ENCODE data around the gene SLC51B. TPM values are rescaled to one million over a fixed set of nuclear protein-coding genes. Genes with fewer than 3 reads are reported as not detected.

The SLC51B gene
- total RNA-seq, 1 donor from 2014 or later, result 1.2 TPM

GRCh38 chr15:65067645-65068402, 22.6 kb downstream of the SLC51B start, which contains the start of gene RASL12:
RASL12 (minus strand) TSS chr15:65067991; CDS start chr15:65067835, 156 bp downstream.
- TF ChIP-seq, protein P1, sequence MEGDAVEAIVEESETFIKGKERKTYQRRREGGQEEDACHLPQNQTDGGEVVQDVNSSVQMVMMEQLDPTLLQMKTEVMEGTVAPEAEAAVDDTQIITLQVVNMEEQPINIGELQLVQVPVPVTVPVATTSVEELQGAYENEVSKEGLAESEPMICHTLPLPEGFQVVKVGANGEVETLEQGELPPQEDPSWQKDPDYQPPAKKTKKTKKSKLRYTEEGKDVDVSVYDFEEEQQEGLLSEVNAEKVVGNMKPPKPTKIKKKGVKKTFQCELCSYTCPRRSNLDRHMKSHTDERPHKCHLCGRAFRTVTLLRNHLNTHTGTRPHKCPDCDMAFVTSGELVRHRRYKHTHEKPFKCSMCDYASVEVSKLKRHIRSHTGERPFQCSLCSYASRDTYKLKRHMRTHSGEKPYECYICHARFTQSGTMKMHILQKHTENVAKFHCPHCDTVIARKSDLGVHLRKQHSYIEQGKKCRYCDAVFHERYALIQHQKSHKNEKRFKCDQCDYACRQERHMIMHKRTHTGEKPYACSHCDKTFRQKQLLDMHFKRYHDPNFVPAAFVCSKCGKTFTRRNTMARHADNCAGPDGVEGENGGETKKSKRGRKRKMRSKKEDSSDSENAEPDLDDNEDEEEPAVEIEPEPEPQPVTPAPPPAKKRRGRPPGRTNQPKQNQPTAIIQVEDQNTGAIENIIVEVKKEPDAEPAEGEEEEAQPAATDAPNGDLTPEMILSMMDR (conservative IDR thresholded peaks at IDR 0.05), result no peak
- Mint-ChIP-seq H3K9me3 (no peaks in the 10 kb centered on the region), H3K36me3 (no peaks in the 10 kb centered on the region), H3K27me3 (peaks cover 42% of the 10 kb centered on the region), H3K27ac (no peak within 1 kb of the TSS), H3K4me3 (peak within 1 kb of the TSS; percentile 77), H3K4me1 (ENCODE audit: unreplicated experiment) (peaks cover 15% of the 10 kb centered on the region)
- no peak for DNase-seq (ENCODE audit: extremely low spot score, unreplicated experiment)

- peaks cover 42% of the 10 kb centered on the region for H3K27me3 Mint-ChIP-seq
- H3K4me1 Mint-ChIP-seq (ENCODE audit: unreplicated experiment), result peaks cover 15% of the 10 kb centered on the region
- H3K4me3 Mint-ChIP-seq, result peak overlapping the region; percentile 77
- no peaks in the 10 kb centered on the region for H3K36me3 Mint-ChIP-seq
- no peaks in the 10 kb centered on the region for H3K9me3 Mint-ChIP-seq
- TF ChIP-seq, protein P1 (conservative IDR thresholded peaks at IDR 0.05), result no peak
- no peak for DNase-seq (ENCODE audit: extremely low spot score, unreplicated experiment)
- H3K27ac Mint-ChIP-seq, result no peak overlapping the region
These were observed 23.2 kb downstream of the SLC51B start for GRCh38 chr15:65068403-65068788.

GRCh38 chr15:65069179-65069578, 24.0 kb downstream of the SLC51B start:
- no peaks in the 10 kb centered on the region for H3K9me3 Mint-ChIP-seq
- TF ChIP-seq, protein P1 (conservative IDR thresholded peaks at IDR 0.05), result no peak
- peaks cover 42% of the 10 kb centered on the region for H3K27me3 Mint-ChIP-seq
- no peak overlapping the region for H3K4me3 Mint-ChIP-seq
- DNase-seq (ENCODE audit: extremely low spot score, unreplicated experiment), result no peak
- peaks cover 15% of the 10 kb centered on the region for H3K4me1 Mint-ChIP-seq (ENCODE audit: unreplicated experiment)
- H3K36me3 Mint-ChIP-seq, result no peaks in the 10 kb centered on the region
- no peak overlapping the region for H3K27ac Mint-ChIP-seq

DNA sequence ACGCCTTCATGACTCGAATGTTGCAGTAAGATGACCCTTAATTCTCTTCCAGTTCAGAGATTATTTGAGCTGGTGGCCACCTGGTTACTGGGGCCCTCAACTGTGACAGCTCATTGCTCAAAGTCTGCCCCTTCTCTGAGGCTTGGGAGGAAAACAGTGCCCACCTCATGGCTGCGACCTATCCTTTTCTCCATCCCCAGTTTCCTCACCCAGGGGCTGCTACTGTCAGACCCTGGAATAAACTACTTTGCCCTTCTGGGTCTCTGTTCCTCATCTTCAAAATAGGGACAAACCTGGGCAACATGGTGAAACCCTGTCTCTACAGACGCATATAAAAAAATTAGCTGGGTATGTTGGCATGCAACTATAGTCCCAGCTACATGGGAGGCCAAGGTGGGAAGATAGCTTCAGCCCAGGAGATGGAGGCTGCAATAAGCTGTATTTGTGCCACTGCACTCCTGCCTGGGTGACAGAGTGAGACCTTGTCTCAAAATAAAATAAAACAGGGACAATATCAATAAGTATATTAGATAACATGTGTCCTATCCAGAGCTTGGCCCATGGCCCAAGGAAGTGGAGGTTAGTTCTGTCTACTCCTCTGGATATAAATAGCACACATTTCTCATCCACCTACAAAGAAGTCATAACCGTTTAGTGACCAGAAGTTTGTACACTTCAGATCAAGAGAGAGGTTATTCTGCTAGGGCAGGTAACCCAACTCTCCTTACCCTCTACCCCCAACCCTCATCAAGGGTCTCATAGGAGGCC, 24.8 kb downstream of the SLC51B start:
- Mint-ChIP-seq H3K4me3 (no peak overlapping the region), H3K36me3 (no peaks in the 10 kb centered on the region), H3K27me3 (peaks cover 42% of the 10 kb centered on the region), H3K9me3 (no peaks in the 10 kb centered on the region), H3K27ac (no peak overlapping the region), H3K4me1 (ENCODE audit: unreplicated experiment) (peaks cover 15% of the 10 kb centered on the region)
- DNase-seq (ENCODE audit: extremely low spot score, unreplicated experiment), result no peak
- TF ChIP-seq, protein P1 (conservative IDR thresholded peaks at IDR 0.05), result no peak

- no peak for DNase-seq (ENCODE audit: extremely low spot score, unreplicated experiment)
- H3K4me3 Mint-ChIP-seq, result no peak overlapping the region
- no peaks in the 10 kb centered on the region for H3K36me3 Mint-ChIP-seq
- peaks cover 28% of the 10 kb centered on the region for H3K27me3 Mint-ChIP-seq
- no peak overlapping the region for H3K27ac Mint-ChIP-seq
- peaks cover 19% of the 10 kb centered on the region for H3K4me1 Mint-ChIP-seq (ENCODE audit: unreplicated experiment)
- H3K9me3 Mint-ChIP-seq, result no peaks in the 10 kb centered on the region
- TF ChIP-seq, protein P1 (conservative IDR thresholded peaks at IDR 0.05), result no peak
These were observed 26.2 kb downstream of the SLC51B start for GRCh38 chr15:65071381-65071811.

Data from type B pancreatic cell (in vitro differentiated cells).